SKM-1 (cell line): ENCODE data around the gene SLC2A4RG.

ENCODE experiments used
- DNase-seq: peaks from one replicate; lab custom pipeline; 2025; ENCODE audit not compliant: unreplicated experiment; lab: John Stamatoyannopoulos, UW

The SLC2A4RG gene

GRCh38 chr20:63699466-63700198, 39.9 kb upstream of the SLC2A4RG start:
- DNase-seq: no peak

GRCh38 chr20:63700199-63701050, 39.2 kb upstream of the SLC2A4RG start:
- no peak for DNase-seq

- DNase-seq: no peak
These were observed 38.6 kb upstream of the SLC2A4RG start for GRCh38 chr20:63701051-63701328.

GRCh38 chr20:63701329-63702035, 38.1 kb upstream of the SLC2A4RG start:
- no peak for DNase-seq

- no peak for DNase-seq
These were observed 37.4 kb upstream of the SLC2A4RG start for GRCh38 chr20:63702036-63702665.

GRCh38 chr20:63702751-63703470, 36.7 kb upstream of the SLC2A4RG start:
- no peak for DNase-seq

GRCh38 chr20:63703471-63703975, 36.1 kb upstream of the SLC2A4RG start:
- DNase-seq: no peak

- no peak for DNase-seq
These were observed 35.4 kb upstream of the SLC2A4RG start for GRCh38 chr20:63703976-63704748.

GRCh38 chr20:63704749-63705117, 34.8 kb upstream of the SLC2A4RG start:
- DNase-seq: no peak

- no peak for DNase-seq
These were observed 34.1 kb upstream of the SLC2A4RG start for GRCh38 chr20:63705232-63706026.

GRCh38 chr20:63706027-63706695, 33.4 kb upstream of the SLC2A4RG start:
- no peak for DNase-seq

GRCh38 chr20:63706852-63707557, 32.6 kb upstream of the SLC2A4RG start:
- no peak for DNase-seq

- DNase-seq: peak; percentile 76
These were observed 31.8 kb upstream of the SLC2A4RG start, which contains the start of the genes ARFRP1 and ZGPAT for GRCh38 chr20:63707558-63708300. ARFRP1 (minus strand) TSS chr20:63707976; CDS start chr20:63707091, 885 bp downstream. ZGPAT (plus strand) TSS chr20:63708039; CDS start chr20:63708581, 542 bp downstream.

- no peak for DNase-seq
These were observed 31.1 kb upstream of the SLC2A4RG start for GRCh38 chr20:63708301-63709148.

GRCh38 chr20:63709149-63709527, 30.4 kb upstream of the SLC2A4RG start:
- no peak for DNase-seq

GRCh38 chr20:63711085-63711645, 28.4 kb upstream of the SLC2A4RG start:
- DNase-seq: no peak
